Caki2 (cell line): Measurements from ENCODE around the gene CDKAL1. TPM values are rescaled to one million over a fixed set of nuclear protein-coding genes. Genes with fewer than 3 reads are reported as not detected.

Experiments used
- DNase-seq: peaks from one replicate; pipeline ENCODE4 v3.0.0-alpha.2; 2015; ENCODE audit warnings: low read depth
- in situ Hi-C: cut with HindIII; loops from 2 replicates; pipeline ENCODE4 v1.10.0; 2016; ENCODE audit warnings: low sequenced_read_pairs, low pct_unique_long_range_greater_than_20kb, mixed read lengths
- total RNA-seq: library from RNA; depleted of rRNA; stranded (reverse); fragments of >200 nt; shearing (Covaris generic); gene quantifications from 2 replicates; pipeline ENCODE4 v1.2.3, GENCODE V29; 2014; ENCODE audit warnings: low replicate concordance

The CDKAL1 gene
- total RNA-seq, 1 experiment from 2014 or later = 40.9 TPM

DNA sequence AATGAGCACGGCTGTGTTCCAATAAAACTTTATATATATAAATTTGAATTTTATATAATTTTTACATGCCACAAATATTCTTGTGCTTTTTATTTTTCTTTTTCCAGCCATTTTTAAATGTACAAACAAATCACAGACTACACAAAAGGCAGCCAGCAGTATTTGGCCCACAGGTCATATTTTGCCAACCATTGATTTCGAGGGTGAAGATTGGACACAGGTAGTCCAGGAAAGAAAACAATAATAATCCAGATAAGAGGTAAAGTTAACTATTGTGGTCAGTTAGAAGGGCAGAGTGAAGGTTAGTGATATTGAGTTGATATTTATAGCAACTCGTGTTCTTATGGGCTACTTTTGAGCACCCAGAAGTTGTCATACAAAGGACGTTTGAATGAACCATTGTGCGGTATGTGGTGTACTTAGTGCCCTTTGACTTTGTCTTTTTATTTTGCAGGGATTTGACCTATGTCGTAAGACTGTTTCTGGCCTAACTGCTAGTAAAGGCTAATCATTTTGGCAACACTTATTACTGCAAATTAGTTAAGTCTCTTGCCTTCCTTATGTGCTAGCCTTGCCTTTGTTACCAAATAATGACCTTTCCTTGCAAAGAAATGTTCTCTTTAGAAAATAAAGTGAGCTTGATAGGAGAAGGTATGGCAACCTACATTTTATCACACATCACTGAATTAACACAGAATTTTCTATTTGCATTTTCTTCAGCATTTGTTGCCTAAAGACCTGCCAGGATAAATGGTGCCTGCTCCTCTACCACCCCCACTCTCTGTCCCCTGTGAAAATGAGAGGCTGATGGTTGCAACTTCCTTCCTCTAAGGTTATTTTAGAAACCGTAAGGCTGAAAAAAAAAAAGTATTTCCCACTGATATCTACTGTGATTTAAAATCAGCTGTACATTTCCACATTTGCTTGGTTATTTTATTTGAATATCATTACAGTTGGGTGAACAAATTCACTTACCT lies 565.4 kb downstream of the CDKAL1 start:
- in situ Hi-C loops = no loop called here
- DNase-seq = no peak

DNA sequence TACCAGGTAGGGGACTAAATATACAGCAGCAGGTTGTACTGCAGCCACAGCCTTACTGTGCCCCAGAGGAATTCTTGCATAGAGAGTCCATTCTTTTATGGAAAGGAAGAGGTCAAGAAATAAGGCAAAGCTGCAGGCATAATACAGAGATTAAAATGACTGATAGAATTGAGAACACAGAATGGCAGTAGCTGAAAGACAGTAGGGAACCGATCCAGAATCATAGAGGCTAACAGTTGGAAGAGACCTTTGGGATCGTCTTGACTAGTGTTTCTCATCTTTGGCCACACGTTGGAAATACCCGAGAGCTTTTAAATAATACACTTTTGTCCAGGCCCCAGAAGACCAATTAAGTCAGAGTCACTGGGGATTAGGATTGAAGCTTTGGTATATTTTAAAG lies 566.7 kb downstream of the CDKAL1 start:
- DNase-seq = no peak
- in situ Hi-C loops = no loop called here

DNA sequence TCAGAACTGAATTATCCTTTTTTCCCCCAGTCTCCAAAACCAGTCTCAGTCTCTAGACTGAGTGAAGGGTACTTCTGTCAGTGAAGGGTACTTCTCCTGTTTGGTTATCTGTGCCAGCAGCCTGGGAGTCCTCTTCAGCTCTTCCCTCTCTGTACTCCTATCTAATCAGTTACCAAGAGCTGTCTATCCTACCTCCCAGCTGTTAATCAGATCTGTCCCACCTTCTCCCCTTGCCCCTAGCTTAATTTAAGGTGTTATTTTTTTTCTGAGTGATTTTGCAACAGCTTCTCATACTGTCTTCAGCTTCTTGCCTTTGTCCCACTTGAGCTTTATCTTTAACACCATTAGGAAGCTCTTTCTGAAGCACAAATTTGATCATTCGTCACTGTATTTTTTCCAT lies 567.4 kb downstream of the CDKAL1 start:
- in situ Hi-C loops = no loop called here
- no peak for DNase-seq

DNA sequence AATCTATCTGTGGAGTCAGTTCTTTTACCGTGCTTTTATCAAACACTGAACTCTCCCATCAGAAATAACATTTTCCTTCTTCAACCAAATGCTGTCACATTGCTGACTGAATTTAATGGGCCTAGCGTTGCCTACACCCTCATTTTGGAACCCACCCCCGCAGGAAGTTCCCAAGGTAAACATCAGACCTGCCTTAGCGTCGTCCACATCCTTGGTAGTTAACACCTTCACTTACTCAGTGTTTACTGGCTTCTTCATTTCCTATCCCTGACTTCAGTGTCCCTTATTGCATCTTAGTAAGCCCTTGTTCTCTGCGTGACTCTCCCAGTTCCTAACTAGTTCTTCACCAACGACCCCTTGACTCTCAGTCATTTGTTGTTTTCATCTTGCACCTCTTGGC lies 567.9 kb downstream of the CDKAL1 start:
- in situ Hi-C loops = no loop called here
- no peak for DNase-seq

DNA sequence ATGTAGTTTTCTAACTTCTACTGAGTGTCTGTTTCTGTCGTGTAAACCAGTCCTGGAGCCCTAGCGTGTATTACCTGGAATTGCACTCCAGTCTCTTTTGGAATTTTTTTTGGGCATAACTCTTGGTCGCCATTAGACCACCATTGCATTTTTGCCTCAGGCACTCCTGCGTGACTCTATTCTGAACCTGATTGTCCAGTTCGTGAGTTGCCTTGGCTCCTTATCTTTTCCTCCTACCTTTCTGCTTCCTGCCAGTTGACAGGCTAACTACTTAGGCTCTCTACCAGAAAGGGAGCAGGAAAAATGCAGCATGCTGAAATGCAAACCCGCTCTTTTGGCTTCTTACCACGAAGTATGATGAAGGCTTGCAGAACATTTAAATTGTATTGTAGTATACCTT lies 568.4 kb downstream of the CDKAL1 start:
- in situ Hi-C loops = no loop called here
- no peak for DNase-seq

DNA sequence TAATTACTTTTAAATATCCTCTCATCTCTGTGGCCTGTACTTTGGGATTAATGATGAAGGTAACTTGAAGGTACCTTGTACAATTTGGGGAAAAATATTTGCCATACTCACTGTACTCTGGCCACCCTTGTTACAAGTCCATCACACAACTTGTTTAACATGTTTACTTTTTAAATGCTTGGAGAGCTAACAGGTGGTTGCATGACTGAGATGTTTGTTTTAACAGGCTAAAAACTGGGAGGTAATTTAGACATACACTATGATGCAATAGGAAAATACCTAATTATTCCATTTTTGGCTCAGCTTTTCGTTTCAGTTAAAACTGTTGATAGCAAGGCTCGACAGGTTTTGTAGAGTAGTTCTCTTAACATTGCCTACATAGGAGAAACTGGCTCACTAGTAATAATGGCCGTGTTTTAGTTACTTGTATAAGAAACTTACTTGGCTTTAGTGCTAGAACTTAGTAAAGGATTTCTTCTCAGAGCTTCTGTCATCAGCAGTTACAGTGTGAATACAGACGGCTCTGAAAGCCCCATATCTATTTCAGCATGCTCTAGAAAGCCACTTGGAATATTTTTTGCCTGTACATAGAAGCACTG lies 569.5 kb downstream of the CDKAL1 start:
- DNase-seq = no peak
- in situ Hi-C loops = no loop called here

DNA sequence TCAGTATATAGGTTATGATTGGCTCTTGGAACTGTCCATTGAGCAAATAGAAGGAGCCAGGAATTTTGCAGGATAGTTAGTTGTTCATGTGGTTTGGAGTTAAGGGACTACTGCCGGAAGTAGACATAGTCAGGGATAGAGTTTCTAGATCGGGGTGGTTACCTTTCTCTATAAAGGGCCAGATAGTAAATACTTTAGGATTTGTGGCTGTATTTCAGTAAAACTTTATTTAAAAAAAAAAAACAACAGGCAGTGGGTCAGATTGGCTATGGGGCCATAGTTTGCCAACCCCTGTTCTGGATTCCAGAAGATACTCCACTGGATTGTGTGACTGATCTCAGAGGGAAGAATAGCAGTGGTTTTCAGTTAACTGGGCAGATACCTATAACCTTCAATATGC lies 570.0 kb downstream of the CDKAL1 start:
- in situ Hi-C loops = no loop called here
- no peak for DNase-seq

DNA sequence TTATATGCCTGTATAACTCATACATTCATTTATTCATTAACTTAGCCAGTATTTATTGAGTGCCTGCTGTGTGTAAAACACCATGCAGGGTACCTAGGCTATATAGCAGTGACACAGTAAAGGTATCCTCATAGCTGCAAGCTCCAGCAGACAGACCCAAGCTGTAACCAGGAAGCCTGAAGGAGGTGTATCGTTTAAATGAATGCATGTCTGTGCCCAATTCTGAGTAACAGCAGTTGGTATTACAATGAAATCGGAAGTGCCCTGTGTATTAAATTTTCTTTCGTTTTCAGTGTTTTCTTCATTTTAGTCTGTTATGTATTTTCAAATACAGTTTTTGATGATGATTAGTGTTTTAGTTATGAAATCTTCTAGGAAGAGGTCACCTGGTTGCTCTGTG lies 573.5 kb downstream of the CDKAL1 start:
- in situ Hi-C loops = no loop called here
- no peak for DNase-seq

DNA sequence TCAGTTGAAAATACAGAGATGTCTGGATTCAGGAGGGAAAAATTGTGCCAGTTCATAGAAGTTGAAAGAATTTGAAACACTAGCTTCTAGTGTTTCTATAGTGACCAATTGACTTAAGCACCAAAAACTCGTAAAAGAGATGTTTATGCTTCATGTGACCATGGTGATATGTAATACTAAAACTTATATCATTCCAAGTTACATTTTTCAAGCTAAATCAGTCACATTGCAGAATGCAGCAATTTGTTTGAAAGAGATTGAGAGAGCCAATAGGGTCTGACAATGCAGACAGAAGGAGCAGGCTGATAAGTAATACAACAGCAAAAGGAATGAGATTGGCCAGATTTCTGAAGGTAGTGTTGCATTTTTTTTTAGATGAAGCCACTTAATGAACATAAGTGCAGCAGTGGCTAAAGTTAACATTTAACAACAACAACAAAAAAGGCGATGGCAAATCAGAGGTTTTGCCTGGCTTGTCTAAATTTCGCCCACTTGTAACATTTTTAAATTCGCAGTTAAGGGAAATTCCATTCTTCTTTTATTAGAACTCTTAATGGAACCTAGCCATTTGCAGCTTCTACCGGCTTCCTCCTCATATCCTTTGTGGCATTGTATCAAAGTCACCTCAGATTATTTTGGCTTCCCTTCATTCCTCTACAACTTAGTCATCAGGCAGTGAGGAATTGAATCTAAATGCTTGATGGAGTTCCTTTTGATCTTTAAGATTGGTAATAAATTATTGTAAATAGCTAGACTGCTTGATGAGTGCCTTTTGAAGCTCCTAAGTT lies 575.3 kb downstream of the CDKAL1 start:
- in situ Hi-C loops = no loop called here
- peak; percentile 73 for DNase-seq

DNA sequence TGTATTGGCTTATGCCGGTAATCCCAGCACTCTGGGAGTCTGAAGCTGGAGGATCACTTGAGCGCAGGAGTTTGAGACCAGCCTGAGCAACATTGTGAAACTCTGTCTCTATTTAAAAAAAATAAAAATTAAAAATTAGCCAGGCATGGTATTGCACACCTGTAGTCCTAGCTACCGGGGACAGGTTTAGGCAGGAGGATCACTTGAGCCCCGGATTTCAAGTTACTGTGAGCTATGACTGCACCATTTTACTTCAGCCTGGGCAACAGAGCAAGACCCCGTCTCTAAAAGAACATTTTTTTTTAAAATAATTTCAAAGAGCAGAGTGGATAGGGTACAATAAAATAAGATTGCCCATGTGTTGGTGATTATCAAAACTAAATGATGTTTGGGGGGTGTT lies 576.4 kb downstream of the CDKAL1 start:
- in situ Hi-C loops = no loop called here
- no peak for DNase-seq

DNA sequence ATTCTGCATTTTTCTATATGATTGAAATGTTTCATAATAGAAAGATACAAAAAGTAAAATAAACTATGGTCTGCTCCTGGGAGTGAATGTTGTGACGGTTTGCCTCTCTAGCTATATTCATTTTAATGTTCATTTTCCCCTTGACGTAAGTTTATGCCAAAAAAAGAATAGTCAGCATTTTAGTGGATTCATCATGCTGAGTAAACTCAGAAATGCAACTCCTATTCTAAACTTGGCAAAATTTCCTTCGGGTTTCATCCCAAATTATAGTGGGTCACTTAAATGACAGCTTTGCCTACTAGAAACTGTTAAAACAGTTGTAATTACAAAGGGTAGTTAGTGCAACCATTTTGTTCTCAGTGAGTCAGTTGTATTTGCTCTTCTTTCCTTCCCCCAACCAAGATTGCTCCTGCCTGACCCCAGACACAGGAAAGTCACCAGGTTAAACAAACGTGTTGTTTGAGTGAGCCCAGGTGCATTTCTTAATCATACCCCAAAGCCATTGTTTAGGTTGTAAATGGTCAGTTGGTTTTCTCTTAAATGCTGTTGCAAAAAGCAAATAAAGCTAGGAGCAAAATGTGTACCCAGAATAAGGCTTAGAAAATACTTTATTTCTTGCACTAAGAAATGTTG lies 577.0 kb downstream of the CDKAL1 start:
- in situ Hi-C loops = no loop called here

DNA sequence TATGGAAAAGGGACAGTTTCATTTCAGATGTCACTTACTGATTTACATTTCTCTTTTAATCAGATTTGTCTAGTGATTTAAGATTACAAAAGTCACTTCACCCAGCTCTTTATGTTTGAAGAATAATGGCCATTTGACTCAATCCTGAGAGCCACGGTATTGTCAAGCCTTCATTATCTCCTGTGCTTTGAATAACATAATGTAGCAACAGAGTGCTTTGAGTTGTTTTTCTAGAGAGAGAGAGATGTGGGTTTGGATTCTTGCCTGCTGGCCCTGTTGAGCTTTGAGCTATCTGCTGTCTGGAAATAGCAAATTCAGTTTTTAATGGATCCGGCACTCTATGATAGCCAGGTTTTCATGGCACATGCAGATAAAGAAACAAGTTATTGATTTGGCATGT lies 580.9 kb downstream of the CDKAL1 start:
- in situ Hi-C loops = no loop called here
- DNase-seq = no peak

More for the DNA sequence above, 577.0 kb downstream of the CDKAL1 start:
- DNase-seq = no peak

DNA sequence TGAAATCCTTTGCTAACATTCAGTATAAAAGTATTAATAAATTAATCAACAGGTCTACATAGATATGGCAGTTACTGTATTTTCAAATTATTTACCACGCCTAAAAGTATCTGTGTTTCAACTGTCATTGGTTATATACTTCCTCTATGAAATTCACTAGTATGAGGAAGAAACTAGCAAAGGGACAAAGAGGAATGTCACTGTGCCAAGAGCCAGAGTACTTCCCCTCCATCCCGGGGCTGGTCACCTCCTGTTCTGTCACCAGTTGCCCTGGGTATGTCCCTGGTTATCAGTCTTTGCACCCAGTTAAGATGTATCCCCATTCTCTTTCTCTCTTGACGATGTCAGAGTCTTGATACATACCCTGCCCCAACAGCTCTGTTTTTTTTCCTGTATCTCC lies 582.5 kb downstream of the CDKAL1 start:
- in situ Hi-C loops = no loop called here
- no peak for DNase-seq

DNA sequence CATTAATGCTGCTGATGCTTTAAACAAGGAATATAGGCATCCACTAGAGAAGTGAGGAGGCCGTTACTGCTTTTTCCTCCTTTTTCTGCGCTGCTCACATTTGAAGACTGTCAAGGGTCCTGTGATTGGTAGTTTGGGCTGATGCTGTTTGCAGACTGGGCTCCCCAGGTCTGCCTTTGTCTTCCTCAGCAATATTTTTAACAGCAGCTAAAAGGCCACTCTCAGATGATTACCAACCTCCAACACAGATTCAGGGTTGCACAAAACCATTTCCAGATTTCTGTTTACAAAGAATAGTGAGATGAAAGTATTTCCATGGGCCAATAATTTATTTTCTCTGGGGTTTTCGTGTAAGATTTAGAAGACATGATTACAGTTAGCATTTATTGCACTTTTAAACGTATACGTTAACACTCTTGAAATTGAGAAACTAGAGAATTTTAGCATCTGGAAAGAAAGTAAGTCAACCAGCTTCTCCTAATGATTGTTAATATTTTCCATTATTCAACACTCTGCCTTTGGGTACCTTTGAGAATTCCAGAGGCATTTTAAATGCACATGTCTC lies 584.0 kb downstream of the CDKAL1 start:
- in situ Hi-C loops = no loop called here
- DNase-seq = no peak

DNA sequence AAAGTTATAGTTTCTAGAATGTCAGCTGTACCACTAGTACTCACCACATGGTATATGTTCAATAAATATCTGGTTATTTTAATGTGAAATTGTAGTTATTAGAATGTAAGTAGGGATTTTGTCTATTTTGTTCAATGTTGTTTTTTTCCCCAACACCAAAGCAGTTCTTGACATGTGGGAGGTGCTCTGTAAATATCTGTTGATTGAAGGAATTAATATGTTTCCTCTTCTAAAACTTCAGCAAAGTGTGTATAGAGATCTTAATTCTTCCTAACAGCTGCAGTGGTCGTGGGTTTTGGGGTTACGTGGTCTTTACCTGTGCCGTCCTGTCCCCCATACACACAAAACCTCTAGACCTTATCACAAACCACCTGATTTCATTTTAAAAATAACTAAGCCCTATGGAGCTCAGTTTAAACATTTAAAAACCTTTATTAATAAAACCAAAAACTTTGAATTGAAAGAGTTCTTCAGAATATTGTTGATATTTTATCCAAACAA lies 587.4 kb downstream of the CDKAL1 start:
- in situ Hi-C loops = no loop called here

DNA sequence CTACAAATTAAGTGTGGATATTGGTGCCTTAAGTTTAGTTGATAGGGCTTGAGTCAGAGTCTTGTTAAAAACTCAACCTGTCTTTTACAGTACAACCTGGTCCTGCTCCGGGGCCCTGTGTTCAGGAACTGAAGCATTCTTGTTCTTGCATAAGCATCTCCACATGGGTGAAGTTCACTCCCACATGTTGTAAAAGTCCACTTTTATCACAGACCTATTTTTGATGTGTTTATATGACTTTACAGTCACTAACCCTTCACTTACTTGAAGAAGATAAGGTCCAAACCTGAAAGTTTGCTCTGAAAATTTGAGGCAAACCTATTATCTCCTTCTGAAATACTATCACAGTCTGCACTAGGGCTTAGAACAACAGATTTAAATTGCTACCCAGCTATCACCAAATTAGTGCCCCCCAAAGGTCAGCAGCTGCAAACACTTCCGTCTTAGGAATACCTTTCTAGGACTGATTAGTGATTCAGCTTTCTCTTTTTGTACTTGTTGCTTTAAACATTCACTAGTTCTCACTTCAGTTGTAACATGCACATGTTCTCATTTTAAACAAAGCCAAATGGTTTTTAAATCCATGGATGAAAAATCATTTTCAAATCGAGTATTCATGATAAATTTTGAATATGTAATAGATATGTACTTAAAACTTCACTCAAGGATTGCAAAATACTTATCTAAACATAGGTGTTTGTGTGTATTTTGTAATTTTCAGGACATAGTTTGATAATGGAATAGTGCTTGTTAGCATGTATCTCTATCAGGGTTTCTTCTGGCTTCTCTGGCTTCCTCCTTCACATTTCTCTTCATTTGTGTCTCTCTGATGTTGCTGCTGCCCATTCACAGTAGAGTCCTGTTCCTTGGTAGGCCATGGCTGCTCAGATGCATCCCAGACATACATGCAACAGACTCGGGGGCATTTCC lies 589.5 kb downstream of the CDKAL1 start:
- in situ Hi-C loops = no loop called here
- DNase-seq = no peak

More for the DNA sequence above, 587.4 kb downstream of the CDKAL1 start:
- no peak for DNase-seq

DNA sequence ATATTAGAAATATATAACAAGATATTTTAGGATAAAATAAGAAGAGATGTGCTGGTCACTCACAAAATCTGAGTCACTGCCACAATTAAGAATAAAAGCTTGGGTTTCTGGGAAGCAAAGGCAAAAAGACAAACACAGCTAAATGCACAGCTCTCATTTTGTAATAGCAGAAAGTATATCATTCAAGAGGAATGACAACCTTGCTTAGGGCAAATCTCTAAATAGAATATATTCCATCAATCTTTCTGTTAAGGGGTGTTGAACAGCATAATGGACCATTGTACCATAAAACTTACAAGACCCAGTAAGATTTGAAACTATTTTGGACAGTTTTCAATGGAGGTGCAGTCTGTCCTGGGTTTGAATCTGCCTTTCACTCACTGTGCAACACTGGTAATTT lies 594.3 kb downstream of the CDKAL1 start:
- DNase-seq = no peak
- in situ Hi-C loops = no loop called here
